SK-N-SH treated with all-trans-retinoic acid at 6 μM for 48 hours (cell line): ENCODE measurements around the gene EHBP1.

Experiments used
- BACH2 ChIP-seq: fragments of 250-450 bp; sonication (Bioruptor Pico); IDR thresholded peaks from 2 replicates; pipeline ENCODE4 v1.9.0; 2021; ENCODE audit warnings: mild to moderate bottlenecking, borderline replicate concordance
- CREB5 ChIP-seq: fragments of 250-450 bp; sonication (Bioruptor Pico); IDR thresholded peaks from 2 replicates; pipeline ENCODE4 v1.5.1; 2020; ENCODE audit warnings: low read depth, mild to moderate bottlenecking, moderate library complexity
- PATZ1 ChIP-seq: fragments of 250-450 bp; sonication (Bioruptor Pico); IDR thresholded peaks from 2 replicates; pipeline ENCODE4 v1.8.0; 2020; ENCODE audit warnings: mild to moderate bottlenecking, moderate library complexity, borderline replicate concordance
- PPARA ChIP-seq: fragments of 250-450 bp; sonication (Bioruptor Pico); IDR thresholded peaks from 2 replicates; pipeline ENCODE4 v1.5.0; 2020; ENCODE audit warnings: mild to moderate bottlenecking, borderline replicate concordance
- ZFP30 ChIP-seq: fragments of 450-650 bp; formaldehyde crosslinking; IDR thresholded peaks from 2 replicates; pipeline ENCODE4 v1.5.0; 2022; ENCODE audit warnings: mild to moderate bottlenecking, moderate library complexity
- ZNF70 ChIP-seq: fragments of 450-650 bp; formaldehyde crosslinking; IDR thresholded peaks from 2 replicates; pipeline ENCODE4 v1.5.0; 2020; ENCODE audit warnings: mild to moderate bottlenecking, moderate library complexity

- no peak for TF ChIP-seq CREB5
- TF ChIP-seq BACH2 = no peak
- no peak for TF ChIP-seq PPARA (CRISPR knock-in tag)
- no peak for TF ChIP-seq ZNF70 (CRISPR knock-in tag)
- no peak for TF ChIP-seq ZFP30 (CRISPR knock-in tag)
- TF ChIP-seq PATZ1 (CRISPR knock-in tag) = no peak
These were observed 178.1 kb downstream of the EHBP1 start for GRCh38 chr2:62883629-62884028.
